Measurements from ENCODE around the gene SLC17A3. TPM values are rescaled to one million over a fixed set of nuclear protein-coding genes. Genes with fewer than 3 reads are reported as not detected.

Gene SLC17A3
- total RNA-seq, 1 donor from 2014 or later = not detected

- H3K9me3 Mint-ChIP-seq (ENCODE audit: low read depth) = no peaks in the 10 kb centered on the region
- H3K4me1 Mint-ChIP-seq (ENCODE audit: low read depth) = no peaks in the 10 kb centered on the region
- no peak for DNase-seq (ENCODE audit: low spot score)
- H3K4me3 Mint-ChIP-seq (ENCODE audit: unreplicated experiment) = no peak overlapping the region
- TF ChIP-seq CTCF (IDR thresholded peaks at IDR 0.05) = no peak
- H3K27ac Mint-ChIP-seq (ENCODE audit: unreplicated experiment) = no peak overlapping the region
- no peaks in the 10 kb centered on the region for H3K36me3 Mint-ChIP-seq (ENCODE audit: low read depth)
- H3K27me3 Mint-ChIP-seq (ENCODE audit: low read depth) = peaks cover 13% of the 10 kb centered on the region
Measured at GRCh38 chr6:25898289-25898977, 24.4 kb upstream of the SLC17A3 start.

DNA sequence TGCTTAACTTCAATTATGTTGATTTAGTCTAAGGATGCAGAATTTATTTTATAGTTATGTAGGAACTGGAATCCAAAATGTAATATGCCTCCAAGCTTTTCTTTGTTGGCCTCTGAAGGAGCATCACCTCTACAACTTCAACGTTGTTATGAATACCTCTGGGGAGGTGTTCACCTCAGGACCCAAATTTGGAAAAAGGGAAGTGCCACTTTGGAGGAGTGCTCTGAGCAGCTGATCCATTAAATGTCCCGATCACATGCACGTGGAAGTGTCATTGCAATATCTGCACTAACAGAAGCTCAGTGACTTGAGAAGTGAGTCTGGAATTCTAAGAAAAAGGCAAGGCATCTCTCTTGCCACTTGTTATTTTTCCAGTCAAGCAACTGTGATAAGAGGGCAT is 22.2 kb upstream of the SLC17A3 start:
- Mint-ChIP-seq H3K27me3 (ENCODE audit: low read depth) (peaks cover 10% of the 10 kb centered on the region), H3K4me1 (ENCODE audit: low read depth) (no peaks in the 10 kb centered on the region), H3K36me3 (ENCODE audit: low read depth) (no peaks in the 10 kb centered on the region), H3K9me3 (ENCODE audit: low read depth) (no peaks in the 10 kb centered on the region), H3K27ac (ENCODE audit: unreplicated experiment) (no peak overlapping the region), H3K4me3 (ENCODE audit: unreplicated experiment) (no peak overlapping the region)
- no peak for TF ChIP-seq CTCF (IDR thresholded peaks at IDR 0.05)
- DNase-seq (ENCODE audit: low spot score) = no peak

DNA sequence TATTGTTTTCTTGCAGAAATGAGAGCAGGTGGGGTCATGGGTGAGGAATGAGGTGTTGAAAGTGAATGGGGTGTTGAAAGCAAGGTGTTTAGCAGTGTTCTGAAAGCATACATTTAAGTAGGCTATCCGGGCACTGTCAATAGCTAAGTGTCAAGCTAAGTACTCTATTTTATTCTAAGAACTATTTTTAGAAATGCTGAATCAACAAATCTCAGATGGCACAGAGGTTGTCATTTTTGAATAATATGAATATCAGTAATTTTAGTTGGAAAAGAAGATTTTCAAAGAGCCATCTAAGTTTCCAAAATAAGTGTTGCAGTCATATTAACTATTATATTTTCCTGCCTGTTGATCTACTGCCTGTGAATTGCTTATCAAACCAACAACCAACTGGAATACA is 21.7 kb upstream of the SLC17A3 start:
- H3K9me3 Mint-ChIP-seq (ENCODE audit: low read depth) = no peaks in the 10 kb centered on the region
- H3K4me3 Mint-ChIP-seq (ENCODE audit: unreplicated experiment) = no peak overlapping the region
- no peak for DNase-seq (ENCODE audit: low spot score)
- no peaks in the 10 kb centered on the region for H3K36me3 Mint-ChIP-seq (ENCODE audit: low read depth)
- H3K27me3 Mint-ChIP-seq (ENCODE audit: low read depth) = peaks cover 6% of the 10 kb centered on the region
- H3K27ac Mint-ChIP-seq (ENCODE audit: unreplicated experiment) = no peak overlapping the region
- H3K4me1 Mint-ChIP-seq (ENCODE audit: low read depth) = no peaks in the 10 kb centered on the region
- no peak for TF ChIP-seq CTCF (IDR thresholded peaks at IDR 0.05)

DNA sequence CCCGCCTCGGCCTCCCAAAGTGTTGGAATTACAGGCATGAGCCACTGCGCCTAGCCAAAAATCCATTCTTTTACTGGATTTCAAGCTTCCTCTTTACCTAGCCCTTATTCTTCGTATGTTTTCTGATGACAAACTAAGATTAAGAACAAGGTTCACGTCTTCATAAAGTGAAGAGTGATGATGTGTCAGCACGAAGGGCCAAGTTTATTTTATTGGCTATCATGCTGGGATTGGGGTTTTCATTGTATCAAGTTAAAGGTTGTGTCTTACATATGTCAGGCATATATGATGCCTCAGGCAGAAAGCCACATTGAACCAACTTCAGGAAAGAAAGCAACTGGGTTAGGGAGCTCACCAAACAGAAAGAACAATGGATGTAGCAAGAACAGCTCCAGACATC is 19.7 kb upstream of the SLC17A3 start:
- no peaks in the 10 kb centered on the region for H3K4me1 Mint-ChIP-seq (ENCODE audit: low read depth)
- DNase-seq (ENCODE audit: low spot score) = no peak
- no peaks in the 10 kb centered on the region for H3K36me3 Mint-ChIP-seq (ENCODE audit: low read depth)
- H3K27me3 Mint-ChIP-seq (ENCODE audit: low read depth) = peaks cover 6% of the 10 kb centered on the region
- no peak overlapping the region for H3K4me3 Mint-ChIP-seq (ENCODE audit: unreplicated experiment)
- no peak for TF ChIP-seq CTCF (IDR thresholded peaks at IDR 0.05)
- no peaks in the 10 kb centered on the region for H3K9me3 Mint-ChIP-seq (ENCODE audit: low read depth)
- H3K27ac Mint-ChIP-seq (ENCODE audit: unreplicated experiment) = no peak overlapping the region

DNA sequence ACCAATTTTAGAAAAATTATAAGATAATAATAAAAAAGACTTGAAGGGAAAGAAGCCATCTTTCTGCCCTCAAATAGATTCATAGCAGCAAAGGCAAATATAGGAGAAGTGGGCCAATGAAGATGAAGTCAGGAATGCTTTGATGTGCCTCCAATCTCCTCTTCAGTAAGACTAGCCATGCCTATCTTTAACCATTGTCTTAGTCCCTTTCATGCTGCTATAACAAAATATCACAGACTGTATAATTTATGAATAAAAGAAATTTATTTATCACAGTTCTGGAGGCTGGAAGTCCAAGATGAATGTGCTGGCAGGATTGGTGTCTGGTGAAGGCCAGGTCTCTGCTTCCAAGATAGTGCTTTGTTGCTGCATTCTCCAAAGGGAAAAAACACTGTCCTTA is 18.8 kb upstream of the SLC17A3 start:
- H3K27me3 Mint-ChIP-seq (ENCODE audit: low read depth) = peaks cover 6% of the 10 kb centered on the region
- no peak for DNase-seq (ENCODE audit: low spot score)
- H3K27ac Mint-ChIP-seq (ENCODE audit: unreplicated experiment) = no peak overlapping the region
- no peak for TF ChIP-seq CTCF (IDR thresholded peaks at IDR 0.05)
- H3K4me1 Mint-ChIP-seq (ENCODE audit: low read depth) = no peaks in the 10 kb centered on the region
- H3K36me3 Mint-ChIP-seq (ENCODE audit: low read depth) = no peaks in the 10 kb centered on the region
- no peaks in the 10 kb centered on the region for H3K9me3 Mint-ChIP-seq (ENCODE audit: low read depth)
- H3K4me3 Mint-ChIP-seq (ENCODE audit: unreplicated experiment) = no peak overlapping the region

All from chondrocyte (in vitro differentiated cells).